HL-60/S4 treated with phorbol 12-myristate 13-acetate at 8.2 ng/mL for 4 days and 3 days (cell line): ENCODE measurements around the gene POU1F1.
"Not testable (repeated sequence)": the region's sequence is repeated elsewhere in the genome, so short reads cannot be mapped to it uniquely, and the experiment has no call there.

ENCODE experiments used
- in situ Hi-C: fragments of 300-500 bp; cut with MboI; formaldehyde crosslinking; loops from 2 replicates; pipeline ENCODE4 v1.15.0; 2022; ENCODE audit warnings: low sequenced_read_pairs

The POU1F1 gene

GRCh38 chr3:87276484-87276883, at the start of gene POU1F1:
POU1F1 (minus strand) TSS chr3:87276584; CDS start chr3:87276462, 122 bp downstream.
- in situ Hi-C loops: no loop called here

GRCh38 chr3:87324609-87325008, 48.2 kb upstream of the POU1F1 start:
- in situ Hi-C loops: no loop called here

GRCh38 chr3:87320756-87321626, 44.6 kb upstream of the POU1F1 start:
- in situ Hi-C loops: no loop called here

GRCh38 chr3:87318617-87319021, 42.2 kb upstream of the POU1F1 start:
- in situ Hi-C loops: no loop called here

- in situ Hi-C loops: no loop called here
Observed at GRCh38 chr3:87317779-87318178, 41.4 kb upstream of the POU1F1 start.

- in situ Hi-C loops: no loop called here
Observed at GRCh38 chr3:87313641-87314040, 37.3 kb upstream of the POU1F1 start.

- in situ Hi-C loops: no loop called here
Observed at GRCh38 chr3:87311309-87311708, 34.9 kb upstream of the POU1F1 start.

- in situ Hi-C loops: no loop called here
Observed at GRCh38 chr3:87309601-87310000, 33.2 kb upstream of the POU1F1 start.

- in situ Hi-C loops: no loop called here
Observed at GRCh38 chr3:87307805-87308204, 31.4 kb upstream of the POU1F1 start.

GRCh38 chr3:87305517-87305916, 29.1 kb upstream of the POU1F1 start:
- in situ Hi-C loops: no loop called here

GRCh38 chr3:87305031-87305430, 28.6 kb upstream of the POU1F1 start:
- in situ Hi-C loops: not testable (repeated sequence)

- in situ Hi-C loops: no loop called here
Observed at GRCh38 chr3:87298111-87298718, 21.8 kb upstream of the POU1F1 start.

GRCh38 chr3:87288446-87288845, 12.1 kb upstream of the POU1F1 start:
- in situ Hi-C loops: no loop called here

GRCh38 chr3:87287011-87287410, 10.6 kb upstream of the POU1F1 start:
- in situ Hi-C loops: no loop called here

- in situ Hi-C loops: no loop called here
Observed at GRCh38 chr3:87272718-87273341, 3.6 kb downstream of the POU1F1 start.

- in situ Hi-C loops: no loop called here
Observed at GRCh38 chr3:87270908-87271700, 5.3 kb downstream of the POU1F1 start.

- in situ Hi-C loops: no loop called here
Observed at GRCh38 chr3:87269723-87270122, 6.7 kb downstream of the POU1F1 start.

GRCh38 chr3:87268646-87269211, 7.7 kb downstream of the POU1F1 start:
- in situ Hi-C loops: no loop called here

GRCh38 chr3:87267953-87268645, 8.3 kb downstream of the POU1F1 start:
- in situ Hi-C loops: no loop called here

GRCh38 chr3:87261925-87262324, 14.5 kb downstream of the POU1F1 start:
- in situ Hi-C loops: no loop called here
